Endodermal cell (in vitro differentiated cells): ENCODE data around the gene FCHSD1. TPM values are rescaled to one million over a fixed set of nuclear protein-coding genes. Genes with fewer than 3 reads are reported as not detected.

ENCODE experiments used
- DNase-seq: peaks from one replicate; pipeline ENCODE4 v3.0.0-alpha.2; 2017
- H3K27ac ChIP-seq: 2 replicates; pipeline ENCODE4 v1.5.1; 2013; ENCODE audit warnings: mild to moderate bottlenecking, low read depth, low read length, moderate library complexity
- H3K27me3 ChIP-seq: 2 replicates; pipeline ENCODE4 v1.6.1; 2013; ENCODE audit warnings: mild to moderate bottlenecking, low read length, moderate library complexity; ENCODE audit not compliant: insufficient read depth, control insufficient read depth, poor library complexity, severe bottlenecking
- H3K36me3 ChIP-seq: 2 replicates; pipeline ENCODE4 v1.7.0; 2013; ENCODE audit warnings: mild to moderate bottlenecking, low read length, moderate library complexity; ENCODE audit not compliant: control insufficient read depth, insufficient read depth
- H3K4me1 ChIP-seq: one replicate; pipeline ENCODE4 v1.7.0; 2013; ENCODE audit warnings: low read length; ENCODE audit not compliant: control insufficient read depth, insufficient read depth
- H3K4me3 ChIP-seq: 2 replicates; pipeline ENCODE4 v1.5.1; 2013; ENCODE audit warnings: mild to moderate bottlenecking, low read length, moderate library complexity
- H3K9ac ChIP-seq: 2 replicates; pipeline ENCODE4 v1.6.1; 2013; ENCODE audit warnings: mild to moderate bottlenecking, low read length, moderate library complexity; ENCODE audit not compliant: poor library complexity, severe bottlenecking; ENCODE audit errors: extremely low read depth
- H3K9me3 ChIP-seq: 2 replicates; pipeline ENCODE4 v1.6.1; 2013; ENCODE audit warnings: mild to moderate bottlenecking, low read length, moderate library complexity; ENCODE audit not compliant: control insufficient read depth
- H3K27ac Mint-ChIP-seq: 2 replicates; pipeline ENCODE4 v1.8.0; 2020; ENCODE audit warnings: mixed read lengths
- H3K27me3 Mint-ChIP-seq: 2 replicates; pipeline ENCODE4 v1.8.0; 2021; ENCODE audit warnings: mild to moderate bottlenecking, mixed read lengths; ENCODE audit not compliant: insufficient read depth
- H3K36me3 Mint-ChIP-seq: 2 replicates; pipeline ENCODE4 v1.8.0; 2020; ENCODE audit warnings: low read depth, mixed read lengths
- H3K4me1 Mint-ChIP-seq: 2 replicates; pipeline ENCODE4 v1.8.0; 2020; ENCODE audit warnings: mixed read lengths
- H3K4me3 Mint-ChIP-seq: 2 replicates; pipeline ENCODE4 v1.8.0; 2020; ENCODE audit warnings: mild to moderate bottlenecking, moderate library complexity, mixed read lengths
- H3K9me3 Mint-ChIP-seq: 2 replicates; pipeline ENCODE4 v1.8.0; 2020; ENCODE audit warnings: mild to moderate bottlenecking, mixed read lengths
- WGBS, 2 experiments: methylation state at CpG; one replicate each; pipeline versions ENCODE4 v1.1.5 to v1.1.7; 2013; ENCODE audit warnings: missing lambda C conversion rate in 2 of 2, mixed read lengths in 1 of 2; ENCODE audit not compliant: insufficient coverage in 1 of 2, insufficient read length in 1 of 2; 5-methylcytosine and 5-hydroxymethylcytosine counted together
- total RNA-seq, 2 donors: library from RNA; stranded (reverse); fragmentation: NEBNext Ultra II Directional in 1 of 2; extraction: Animal tissue kit (Norgen Biotek cat#: 25700) in 1 of 2; gene quantifications; 2 replicates in 1 of 2; 3 replicates in 1 of 2; pipeline ENCODE4 v1.2.1, GENCODE V29; 2021
- TF ChIP-seq, protein P1 (sequence below): fragments of 200-600 bp; sonication (generic); conservative IDR thresholded peaks from 2 replicates; pipeline ENCODE4 v1.5.0; 2021; ENCODE audit warnings: antibody characterized with exemption, mild to moderate bottlenecking

Gene FCHSD1
- total RNA-seq, 2 donors from 2014 or later, result 34.8 to 41.7 TPM

DNA sequence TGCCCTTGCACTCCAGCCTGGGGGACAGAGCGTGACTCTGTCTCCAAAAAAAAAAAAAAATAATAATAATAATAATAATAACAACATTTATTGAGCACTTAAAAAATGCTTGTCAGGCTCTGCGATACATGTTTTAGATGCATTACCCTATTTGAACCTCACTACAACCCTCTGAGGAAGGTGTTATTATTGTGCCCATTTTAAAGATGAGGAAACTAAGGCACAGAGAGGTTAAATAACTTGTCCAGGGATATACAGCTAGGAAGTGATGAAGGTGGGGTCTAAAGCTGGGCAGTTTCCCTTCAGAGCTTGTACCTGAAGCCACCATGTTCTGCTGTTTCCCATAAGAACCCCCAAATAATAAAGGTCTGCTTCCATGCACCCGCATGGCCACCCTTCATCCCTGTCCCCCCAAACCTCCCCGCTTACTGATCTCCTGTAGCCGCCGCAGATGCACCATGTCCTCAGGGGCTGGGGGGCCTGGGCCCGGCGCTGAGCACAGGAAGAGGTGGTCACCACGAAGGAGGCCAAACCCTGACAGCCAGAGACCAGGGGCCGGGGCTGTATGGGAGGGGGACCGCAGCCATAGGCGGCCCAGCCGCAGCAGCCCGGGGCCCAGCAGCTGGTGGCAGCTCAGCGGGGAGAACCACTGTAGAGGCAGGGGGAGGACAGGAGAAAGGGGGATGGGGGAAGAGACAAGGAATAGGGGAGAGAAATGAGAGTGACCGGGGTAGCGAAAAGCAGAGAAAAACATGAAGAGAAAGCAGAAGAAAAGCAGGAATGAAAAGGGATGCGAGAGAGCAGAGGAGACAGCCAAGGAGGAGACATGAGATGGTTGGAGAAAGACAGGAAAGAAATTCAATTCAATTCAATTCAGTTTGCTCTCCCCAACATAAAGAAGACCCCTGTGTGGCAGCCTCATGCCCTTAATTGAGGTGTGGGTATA lies 15.1 kb upstream of the FCHSD1 start:
- no peaks in the 10 kb centered on the region for H3K4me1 Mint-ChIP-seq
- no peaks in the 10 kb centered on the region for H3K36me3 ChIP-seq
- H3K4me1 ChIP-seq, result no peaks in the 10 kb centered on the region
- H3K9me3 ChIP-seq, result no peaks in the 10 kb centered on the region
- DNase-seq, result no peak
- H3K4me3 Mint-ChIP-seq, result no peak overlapping the region
- peaks cover 42% of the 10 kb centered on the region for H3K36me3 Mint-ChIP-seq
- no peak overlapping the region for H3K27ac ChIP-seq
- TF ChIP-seq, protein P1, sequence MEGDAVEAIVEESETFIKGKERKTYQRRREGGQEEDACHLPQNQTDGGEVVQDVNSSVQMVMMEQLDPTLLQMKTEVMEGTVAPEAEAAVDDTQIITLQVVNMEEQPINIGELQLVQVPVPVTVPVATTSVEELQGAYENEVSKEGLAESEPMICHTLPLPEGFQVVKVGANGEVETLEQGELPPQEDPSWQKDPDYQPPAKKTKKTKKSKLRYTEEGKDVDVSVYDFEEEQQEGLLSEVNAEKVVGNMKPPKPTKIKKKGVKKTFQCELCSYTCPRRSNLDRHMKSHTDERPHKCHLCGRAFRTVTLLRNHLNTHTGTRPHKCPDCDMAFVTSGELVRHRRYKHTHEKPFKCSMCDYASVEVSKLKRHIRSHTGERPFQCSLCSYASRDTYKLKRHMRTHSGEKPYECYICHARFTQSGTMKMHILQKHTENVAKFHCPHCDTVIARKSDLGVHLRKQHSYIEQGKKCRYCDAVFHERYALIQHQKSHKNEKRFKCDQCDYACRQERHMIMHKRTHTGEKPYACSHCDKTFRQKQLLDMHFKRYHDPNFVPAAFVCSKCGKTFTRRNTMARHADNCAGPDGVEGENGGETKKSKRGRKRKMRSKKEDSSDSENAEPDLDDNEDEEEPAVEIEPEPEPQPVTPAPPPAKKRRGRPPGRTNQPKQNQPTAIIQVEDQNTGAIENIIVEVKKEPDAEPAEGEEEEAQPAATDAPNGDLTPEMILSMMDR, result no peak
- WGBS, 2 experiments, result 87 to 98% methylated on average over 10 to 17 of the region's 18 CpGs
- H3K4me3 ChIP-seq, result no peak overlapping the region
- no peak overlapping the region for H3K9ac ChIP-seq
- H3K9me3 Mint-ChIP-seq, result no peaks in the 10 kb centered on the region
- H3K27me3 Mint-ChIP-seq, result no peaks in the 10 kb centered on the region
- no peaks in the 10 kb centered on the region for H3K27me3 ChIP-seq
- no peak overlapping the region for H3K27ac Mint-ChIP-seq

DNA sequence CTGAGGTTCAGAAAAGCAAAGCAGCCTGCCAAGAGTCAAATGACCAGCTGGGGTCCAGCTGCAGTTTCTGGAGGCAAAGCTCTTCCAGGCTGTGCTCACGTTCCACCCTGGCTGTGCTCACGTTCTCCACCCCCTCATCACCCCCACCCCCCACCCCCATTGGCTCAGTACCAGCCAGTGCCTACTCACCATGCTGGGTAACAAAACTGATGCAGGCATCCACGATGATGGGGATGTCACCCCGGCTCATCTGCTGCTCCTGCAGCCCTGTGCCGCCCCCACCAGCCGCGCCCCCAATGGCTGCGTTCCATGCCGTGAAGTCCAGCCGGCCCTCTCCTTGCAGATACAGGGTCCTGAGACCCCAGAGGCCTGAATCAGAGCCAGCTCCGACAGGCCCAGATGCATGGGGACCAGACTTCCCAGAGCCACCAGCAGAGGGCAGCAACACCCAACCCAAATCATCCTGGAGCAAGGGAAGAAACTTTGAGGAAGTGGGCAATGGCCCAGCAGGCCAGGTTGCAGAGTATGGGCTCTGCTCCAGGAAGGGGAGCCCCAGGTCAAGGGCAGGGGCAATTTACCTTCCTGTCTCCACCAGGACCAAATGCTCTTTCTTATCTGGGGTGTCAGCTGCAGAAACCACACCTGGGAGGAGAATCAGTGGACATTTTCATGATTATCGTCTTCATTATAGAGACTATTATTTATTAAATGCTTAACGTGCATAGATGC lies 13.7 kb upstream of the FCHSD1 start:
- H3K4me3 ChIP-seq, result no peak overlapping the region
- no peak overlapping the region for H3K27ac Mint-ChIP-seq
- peak; percentile 96 for DNase-seq

DNA sequence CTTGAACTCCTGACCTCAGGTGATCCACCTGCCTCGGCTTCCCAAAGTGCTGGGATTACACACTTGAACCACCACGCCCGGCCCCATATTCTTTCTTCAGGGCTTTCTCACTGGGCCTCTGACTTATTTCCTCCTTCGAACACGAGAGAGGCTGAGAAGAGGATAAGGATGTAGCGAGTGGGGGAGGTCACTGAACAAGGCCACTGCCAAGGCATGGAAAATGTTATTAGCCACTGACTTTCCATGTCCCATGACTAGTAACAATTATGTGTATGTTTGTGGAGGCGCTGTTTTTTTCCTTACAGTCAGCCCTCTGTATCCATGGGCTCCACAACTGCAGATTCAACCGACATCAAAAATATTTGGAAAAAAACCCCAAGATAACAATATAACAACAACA lies 12.3 kb upstream of the FCHSD1 start:
- no peaks in the 10 kb centered on the region for H3K36me3 ChIP-seq
- no peak for DNase-seq
- no peaks in the 10 kb centered on the region for H3K4me1 ChIP-seq
- WGBS, 2 experiments, result 91 to 92% methylated on average over 2 to 7 of the region's 8 CpGs
- Mint-ChIP-seq H3K4me3 (no peak overlapping the region), H3K36me3 (peaks cover 50% of the 10 kb centered on the region), H3K27me3 (no peaks in the 10 kb centered on the region), H3K4me1 (no peaks in the 10 kb centered on the region), H3K27ac (no peak overlapping the region), H3K9me3 (no peaks in the 10 kb centered on the region)
- TF ChIP-seq, protein P1, result no peak
- no peaks in the 10 kb centered on the region for H3K9me3 ChIP-seq
- no peak overlapping the region for H3K27ac ChIP-seq
- H3K27me3 ChIP-seq, result no peaks in the 10 kb centered on the region
- no peak overlapping the region for H3K4me3 ChIP-seq
- no peak overlapping the region for H3K9ac ChIP-seq

More for the DNA sequence above, 13.7 kb upstream of the FCHSD1 start:
- no peak overlapping the region for H3K9ac ChIP-seq
- H3K27me3 ChIP-seq, result no peaks in the 10 kb centered on the region
- H3K4me1 ChIP-seq, result no peaks in the 10 kb centered on the region
- H3K4me1 Mint-ChIP-seq, result no peaks in the 10 kb centered on the region
- 47 to 62% methylated on average over 7 to 13 of the region's 13 CpGs for WGBS, 2 experiments
- no peak overlapping the region for H3K4me3 Mint-ChIP-seq
- no peak overlapping the region for H3K27ac ChIP-seq
- no peaks in the 10 kb centered on the region for H3K9me3 ChIP-seq
- H3K36me3 Mint-ChIP-seq, result peaks cover 51% of the 10 kb centered on the region
- H3K9me3 Mint-ChIP-seq, result no peaks in the 10 kb centered on the region
- no peaks in the 10 kb centered on the region for H3K36me3 ChIP-seq
- H3K27me3 Mint-ChIP-seq, result no peaks in the 10 kb centered on the region
- TF ChIP-seq, protein P1, result peak; percentile 93
